GM10266 (cell line): ENCODE measurements around the gene CPVL.

Experiments
- DNase-seq: peaks from one replicate; pipeline ENCODE4 v3.0.0; 2012; ENCODE audit errors: extremely low spot score
- CTCF ChIP-seq: IDR thresholded peaks from 2 replicates; pipeline ENCODE4 v1.5.1; 2012; ENCODE audit warnings: mild to moderate bottlenecking, low read depth; ENCODE audit not compliant: control insufficient read depth, insufficient read depth; ENCODE audit errors: missing control alignments

The CPVL gene

GRCh38 chr7:28956608-28957063 lies 189.7 kb downstream of the CPVL start:
- DNase-seq, result peak; percentile 62
- no peak for TF ChIP-seq CTCF

DNA sequence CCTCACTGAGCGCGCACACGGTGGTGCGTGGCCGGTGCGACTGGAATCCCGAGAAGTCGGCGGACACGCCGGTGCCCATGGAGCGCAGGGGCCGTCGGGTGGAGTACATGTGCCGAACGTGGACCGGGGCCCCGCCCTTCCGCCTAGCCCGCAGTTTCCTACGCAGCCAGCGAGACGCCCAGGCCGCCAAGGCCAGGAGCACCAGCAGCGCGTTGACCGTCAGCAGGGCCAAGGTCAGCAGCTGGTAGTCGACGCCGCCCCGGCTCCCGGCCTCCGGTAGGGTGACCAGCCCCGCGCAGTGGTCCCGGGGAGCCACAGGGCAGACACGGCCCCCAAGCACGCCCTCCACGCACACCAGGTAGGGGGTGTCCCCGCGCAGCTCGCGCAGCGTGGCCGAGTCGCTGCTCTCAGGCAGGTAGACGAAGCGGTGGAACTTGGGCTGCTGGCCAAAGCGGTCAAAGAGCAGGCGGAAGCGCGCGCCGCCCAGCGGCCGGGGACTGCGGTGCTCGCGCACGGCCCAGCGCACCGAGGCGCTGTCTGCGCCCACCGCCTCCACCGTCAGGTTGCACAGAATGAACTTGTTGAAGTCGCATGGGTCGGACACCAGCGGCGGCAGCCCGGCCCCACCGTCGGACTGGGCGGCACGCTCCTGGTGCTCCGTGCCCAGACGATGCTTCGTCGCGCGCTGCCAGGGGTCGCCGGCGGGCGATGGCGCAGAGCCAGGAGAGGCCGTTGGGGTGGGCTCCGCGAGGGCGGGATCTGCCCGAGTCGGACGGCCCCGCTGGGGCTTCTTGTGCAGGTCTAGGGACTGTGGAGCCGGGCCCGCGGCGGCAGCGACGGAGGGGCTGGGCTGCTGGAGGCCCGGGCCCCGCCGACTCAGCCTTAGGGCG lies 190.4 kb downstream of the CPVL start:
- peak; percentile 42 for TF ChIP-seq CTCF
- DNase-seq, result peak; percentile 38

DNA sequence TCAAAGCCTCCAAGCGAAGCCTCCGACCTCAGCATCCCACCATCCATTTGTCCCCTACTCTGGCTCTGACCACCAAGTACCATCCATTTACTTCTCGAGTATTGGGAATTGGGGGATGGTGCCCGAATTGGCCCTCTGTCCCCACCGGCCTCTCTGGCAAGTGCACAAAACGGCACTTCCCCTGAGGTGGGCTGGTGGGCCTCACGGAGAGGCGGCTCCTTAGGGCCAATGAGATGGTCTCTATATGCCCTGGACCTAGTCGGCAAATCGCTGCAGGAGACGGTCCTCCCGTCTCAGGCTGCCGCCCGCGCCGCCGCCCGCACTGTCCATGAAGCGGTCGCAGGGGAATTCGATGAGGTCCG lies 191.0 kb downstream of the CPVL start:
- no peak for TF ChIP-seq CTCF
- peak; percentile 24 for DNase-seq

- TF ChIP-seq CTCF, result no peak
- peak; percentile 24 for DNase-seq
Measured at GRCh38 chr7:28954946-28955345, 191.4 kb downstream of the CPVL start.

- no peak for DNase-seq
- TF ChIP-seq CTCF, result no peak
Measured at GRCh38 chr7:28954471-28954870, 191.9 kb downstream of the CPVL start.

DNA sequence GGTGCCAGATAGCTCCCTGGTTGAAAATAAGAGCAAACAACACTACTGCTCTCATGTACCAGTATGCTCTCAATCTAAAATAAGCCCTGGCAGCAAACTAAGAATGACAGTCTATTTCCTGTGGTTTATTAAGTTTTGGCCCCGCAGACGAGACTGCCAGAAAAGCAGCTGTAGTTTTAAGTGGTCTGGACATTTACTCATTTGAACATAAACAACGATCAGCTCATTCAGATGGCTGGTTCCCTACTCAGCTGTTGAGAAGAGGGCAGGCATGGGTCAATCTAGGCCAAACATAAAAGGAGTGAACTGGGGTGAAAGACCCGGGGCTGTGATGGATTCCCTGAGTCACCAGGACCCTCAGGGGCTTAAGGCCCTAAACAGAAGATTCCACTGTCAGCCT lies 192.7 kb downstream of the CPVL start:
- DNase-seq, result no peak

More for the DNA sequence above, 192.7 kb downstream of the CPVL start:
- no peak for TF ChIP-seq CTCF
